Fibroblast of skin of left quadriceps (primary cell): ENCODE data around the gene EMP2.
"Not testable (repeated sequence)": the region's sequence is repeated elsewhere in the genome, so short reads cannot be mapped to it uniquely, and the experiment has no call there.

Experiments used
- DNase-seq, 2 experiments: peaks; one replicate each; pipeline ENCODE4 v3.0.0-alpha.2; 2013; ENCODE audit warnings: low read depth in 2 of 2

Gene EMP2

GRCh38 chr16:10521681-10522274, 58.6 kb downstream of the EMP2 start:
- DNase-seq = peak; percentile 36 to 43

- no peak for DNase-seq
These were observed 59.4 kb downstream of the EMP2 start for GRCh38 chr16:10520869-10521578.

GRCh38 chr16:10519929-10520868, 60.2 kb downstream of the EMP2 start:
- DNase-seq = no peak

GRCh38 chr16:10519297-10519696, 61.1 kb downstream of the EMP2 start:
- no peak for DNase-seq

- no peak for DNase-seq
These were observed 61.8 kb downstream of the EMP2 start for GRCh38 chr16:10518479-10519041.

- DNase-seq = no peak
These were observed 62.5 kb downstream of the EMP2 start for GRCh38 chr16:10517868-10518267.

GRCh38 chr16:10514369-10515055, 65.9 kb downstream of the EMP2 start:
- DNase-seq = peak; percentile 40 to 51

- DNase-seq = no peak
These were observed 68.6 kb downstream of the EMP2 start for GRCh38 chr16:10511829-10512228.

GRCh38 chr16:10510279-10510678, 70.1 kb downstream of the EMP2 start:
- no peak for DNase-seq

- DNase-seq = peak; percentile 48 to 56
These were observed 70.8 kb downstream of the EMP2 start for GRCh38 chr16:10509534-10510025.

GRCh38 chr16:10505286-10505685, 75.1 kb downstream of the EMP2 start:
- not testable (repeated sequence) for DNase-seq

- DNase-seq = no peak
These were observed 76.0 kb downstream of the EMP2 start for GRCh38 chr16:10504404-10504885.

- no peak for DNase-seq
These were observed 77.6 kb downstream of the EMP2 start for GRCh38 chr16:10502776-10503175.

- no peak for DNase-seq
These were observed 79.3 kb downstream of the EMP2 start for GRCh38 chr16:10501016-10501607.

GRCh38 chr16:10500582-10500981, 79.8 kb downstream of the EMP2 start:
- no peak for DNase-seq

GRCh38 chr16:10497132-10498101, 83.0 kb downstream of the EMP2 start:
- no peak for DNase-seq

GRCh38 chr16:10495031-10495345, 85.4 kb downstream of the EMP2 start:
- DNase-seq = no peak

GRCh38 chr16:10494343-10495030, 85.9 kb downstream of the EMP2 start:
- DNase-seq = no peak

- no peak for DNase-seq
These were observed 87.1 kb downstream of the EMP2 start for GRCh38 chr16:10493276-10493675.
